AG09309 (cell line): ENCODE measurements around the gene SAPCD2.

Experiments used
- DNase-seq: peaks from one replicate; pipeline ENCODE4 v3.0.0-alpha.2; 2010; ENCODE audit warnings: low read depth
- H3K4me3 ChIP-seq: 2 replicates; pipeline ENCODE4 v1.5.1; 2011; ENCODE audit warnings: mild to moderate bottlenecking, low read depth, low read length, moderate library complexity; ENCODE audit not compliant: control insufficient read depth
- TF ChIP-seq, protein P1 (sequence below): IDR thresholded peaks from 2 replicates; pipeline ENCODE4 v1.5.1; 2011; ENCODE audit warnings: mild to moderate bottlenecking, low read depth, low read length, inconsistent platforms; ENCODE audit not compliant: insufficient read depth, control insufficient read depth; ENCODE audit errors: missing control alignments

Gene SAPCD2

DNA sequence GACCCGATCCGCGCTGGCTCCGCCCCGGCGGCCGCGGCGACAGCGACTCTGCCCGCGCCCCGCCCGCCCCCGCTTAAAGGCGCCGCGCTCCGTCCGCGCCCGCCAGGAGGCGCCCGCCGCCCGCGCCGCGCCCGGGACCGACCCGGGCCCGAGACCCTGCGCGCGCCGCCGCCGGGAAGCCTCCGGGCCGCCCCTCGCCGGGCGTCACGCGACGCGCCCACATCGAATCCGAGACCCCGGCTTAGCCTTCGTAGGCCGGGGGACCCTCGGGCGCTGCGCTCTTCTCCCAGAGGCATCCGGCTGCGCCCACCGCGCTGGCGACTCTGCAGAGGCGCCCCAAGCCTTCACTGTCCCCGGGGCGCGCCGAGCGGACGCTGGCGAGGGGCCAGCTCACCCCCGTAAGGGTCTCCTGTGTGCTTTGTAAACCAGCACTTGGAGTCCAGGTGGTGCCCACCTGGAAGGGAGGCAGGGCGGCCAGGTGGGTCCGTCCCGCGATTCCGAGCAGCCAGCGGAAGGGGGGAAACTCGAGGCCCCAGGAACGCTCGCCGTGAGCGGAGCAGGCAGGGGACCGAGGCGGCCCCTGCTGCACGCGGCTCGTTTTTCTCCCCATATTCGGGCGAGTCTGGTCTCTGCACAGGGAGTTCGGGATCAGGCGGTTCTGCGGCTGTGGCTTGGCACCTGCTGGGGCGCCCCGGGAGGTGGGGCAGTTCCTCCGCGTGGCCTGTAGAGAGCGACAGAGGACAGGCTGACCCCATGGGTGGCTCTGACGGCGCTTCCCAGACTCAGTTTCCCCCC lies 41.9 kb downstream of the SAPCD2 start:
- TF ChIP-seq, protein P1, sequence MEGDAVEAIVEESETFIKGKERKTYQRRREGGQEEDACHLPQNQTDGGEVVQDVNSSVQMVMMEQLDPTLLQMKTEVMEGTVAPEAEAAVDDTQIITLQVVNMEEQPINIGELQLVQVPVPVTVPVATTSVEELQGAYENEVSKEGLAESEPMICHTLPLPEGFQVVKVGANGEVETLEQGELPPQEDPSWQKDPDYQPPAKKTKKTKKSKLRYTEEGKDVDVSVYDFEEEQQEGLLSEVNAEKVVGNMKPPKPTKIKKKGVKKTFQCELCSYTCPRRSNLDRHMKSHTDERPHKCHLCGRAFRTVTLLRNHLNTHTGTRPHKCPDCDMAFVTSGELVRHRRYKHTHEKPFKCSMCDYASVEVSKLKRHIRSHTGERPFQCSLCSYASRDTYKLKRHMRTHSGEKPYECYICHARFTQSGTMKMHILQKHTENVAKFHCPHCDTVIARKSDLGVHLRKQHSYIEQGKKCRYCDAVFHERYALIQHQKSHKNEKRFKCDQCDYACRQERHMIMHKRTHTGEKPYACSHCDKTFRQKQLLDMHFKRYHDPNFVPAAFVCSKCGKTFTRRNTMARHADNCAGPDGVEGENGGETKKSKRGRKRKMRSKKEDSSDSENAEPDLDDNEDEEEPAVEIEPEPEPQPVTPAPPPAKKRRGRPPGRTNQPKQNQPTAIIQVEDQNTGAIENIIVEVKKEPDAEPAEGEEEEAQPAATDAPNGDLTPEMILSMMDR: peak; percentile 49
- DNase-seq: no peak
- peak overlapping the region; percentile 59 for H3K4me3 ChIP-seq

DNA sequence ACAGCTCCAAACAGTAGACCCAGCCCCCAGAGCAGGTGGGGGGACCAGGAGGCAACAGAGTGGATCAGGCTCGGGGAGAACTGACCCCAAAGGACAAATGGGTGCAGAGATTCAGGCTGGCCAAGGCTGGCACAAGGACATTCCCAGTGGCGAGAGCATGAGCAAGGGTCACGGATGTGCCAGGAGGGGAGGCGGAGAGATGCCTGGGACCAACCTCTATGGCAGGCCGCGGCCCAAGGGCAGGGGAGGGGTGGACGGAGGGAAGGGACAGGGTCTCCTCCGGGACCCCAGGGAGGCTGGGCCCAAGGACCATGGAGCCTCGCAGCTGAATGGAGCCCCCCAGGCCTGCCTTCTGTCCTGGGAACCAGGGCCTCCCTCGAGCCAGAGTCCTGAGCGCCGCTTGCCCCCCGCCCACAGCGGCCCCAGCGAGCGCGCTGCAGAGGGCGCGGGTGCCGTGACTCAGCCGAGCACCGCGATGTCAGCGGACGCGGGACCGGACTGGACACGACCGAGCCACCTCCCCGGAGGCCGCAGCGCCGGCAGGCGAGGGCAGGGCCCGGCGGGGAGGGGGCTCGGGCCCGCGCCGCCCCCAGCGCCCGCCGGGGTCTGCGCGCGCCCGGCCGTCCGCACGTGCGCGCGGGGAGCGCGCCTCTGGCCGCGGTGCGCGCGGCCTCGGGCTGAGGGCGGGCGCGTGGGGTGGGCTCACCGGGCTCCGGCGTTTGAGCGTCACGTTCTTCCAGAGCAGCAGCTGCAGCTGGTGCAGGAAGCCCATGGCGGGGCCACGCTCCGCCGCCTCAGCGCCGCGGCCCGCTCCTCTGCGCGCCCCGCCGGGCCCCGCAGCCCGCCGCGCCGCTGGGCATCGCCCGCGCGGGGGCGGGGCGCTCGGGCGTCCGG lies 42.7 kb downstream of the SAPCD2 start, which contains the start of gene ABCA2:
Gene ABCA2, minus strand, starts transcription at position 869 of the 894 bp plus-strand sequence. Its CDS starts 97 bp downstream, at position 772.
- TF ChIP-seq, protein P1: no peak
- peak within 1 kb of the TSS; percentile 59 for H3K4me3 ChIP-seq
- no peak for DNase-seq

DNA sequence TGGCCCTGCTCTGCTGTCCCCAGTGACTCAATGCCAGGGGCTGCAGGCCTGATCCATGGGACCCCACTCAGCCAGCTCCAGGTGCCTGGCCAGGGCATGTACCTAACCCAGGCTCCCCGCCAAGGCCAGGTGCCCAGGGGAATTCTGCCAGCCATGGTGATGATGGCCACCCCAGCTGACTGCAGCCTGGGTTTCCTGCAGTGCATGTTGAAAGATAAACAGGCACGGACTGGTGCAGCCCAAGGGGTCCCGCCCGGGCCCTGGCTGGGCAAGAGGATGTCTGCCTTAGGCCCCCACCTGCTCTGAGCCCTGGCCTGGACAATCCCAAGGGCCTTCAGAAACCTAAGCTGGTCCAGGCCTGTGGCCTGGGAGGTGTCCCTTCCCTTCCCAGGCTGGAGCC lies 43.5 kb downstream of the SAPCD2 start:
- no peak for DNase-seq
- peak overlapping the region; percentile 59 for H3K4me3 ChIP-seq
- TF ChIP-seq, protein P1: no peak

DNA sequence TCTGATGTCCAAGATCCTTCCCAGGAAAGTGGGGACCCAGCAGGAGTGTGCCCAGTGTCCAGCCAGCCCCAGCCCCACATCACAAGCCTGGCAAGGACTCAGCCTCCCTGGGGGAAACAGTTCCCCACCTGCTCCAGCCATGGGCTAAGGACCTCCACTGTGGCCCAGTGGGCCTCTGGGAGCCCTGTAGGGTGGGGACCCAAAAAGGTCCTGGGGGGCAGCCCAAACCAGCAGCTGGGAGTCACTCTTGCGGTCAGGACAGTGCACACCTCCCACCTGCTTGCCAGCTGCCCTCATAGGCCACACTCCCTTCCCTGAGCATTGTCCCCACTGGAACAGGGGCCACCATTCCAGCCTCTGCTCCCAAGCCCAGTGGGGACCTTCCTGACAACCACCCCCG lies 44.0 kb downstream of the SAPCD2 start:
- TF ChIP-seq, protein P1: no peak
- DNase-seq: no peak
- no peak overlapping the region for H3K4me3 ChIP-seq

DNA sequence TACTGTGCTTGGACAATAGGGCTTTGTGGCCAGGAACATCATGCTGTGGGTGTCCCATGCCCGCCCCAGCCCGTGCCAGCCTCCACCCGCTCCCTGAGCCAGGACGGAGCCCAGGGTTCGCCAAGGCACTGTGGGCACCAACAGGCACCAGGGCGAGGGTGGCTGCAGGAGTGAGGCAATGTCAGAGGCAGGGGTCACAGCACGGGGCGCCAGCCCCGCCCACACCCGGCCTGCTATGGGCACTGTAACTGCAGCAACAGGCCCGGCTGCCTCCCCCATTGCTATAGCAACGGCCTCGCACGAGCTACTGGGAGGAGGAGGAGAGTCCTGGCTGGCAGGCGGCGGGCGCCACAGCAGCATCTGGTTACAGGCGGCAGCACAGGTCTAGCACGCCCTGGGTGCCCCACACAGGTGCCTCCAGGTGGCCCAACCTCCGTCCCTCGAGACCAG lies 44.8 kb downstream of the SAPCD2 start:
- H3K4me3 ChIP-seq: no peak overlapping the region
- DNase-seq: no peak
- TF ChIP-seq, protein P1: no peak

DNA sequence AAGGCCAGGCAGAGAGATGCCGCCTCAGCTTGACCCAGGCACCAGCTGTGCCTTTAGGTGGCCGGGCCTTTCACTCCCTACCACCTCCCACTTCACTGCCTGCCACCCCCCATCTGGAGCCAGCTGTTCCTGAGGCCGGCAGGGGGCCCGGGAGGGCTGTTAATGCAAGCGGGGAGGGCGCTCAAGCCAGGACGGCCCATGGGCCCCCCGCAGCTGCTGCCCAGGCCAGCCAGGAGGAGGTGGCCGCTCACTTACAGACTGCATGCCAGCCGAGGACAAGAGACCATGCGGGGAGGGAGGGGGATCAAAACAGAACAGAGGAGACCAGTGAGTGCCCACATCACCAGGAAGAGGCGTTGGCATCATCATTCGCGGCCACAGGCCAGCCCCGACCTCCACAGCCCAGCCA lies 46.8 kb downstream of the SAPCD2 start:
- DNase-seq: no peak
- TF ChIP-seq, protein P1: no peak
- H3K4me3 ChIP-seq: no peak overlapping the region
